NK-92 (cell line): Measurements from ENCODE around the gene CXorf51B.
"Not testable (repeated sequence)": the region's sequence is repeated elsewhere in the genome, so short reads cannot be mapped to it uniquely, and the experiment has no call there.

Experiments
- DNase-seq: peaks from one replicate; lab custom pipeline; 2025; ENCODE audit not compliant: unreplicated experiment; lab: John Stamatoyannopoulos, UW

CXorf51B gene

GRCh38 chrX:146809471-146809870 is at the start of gene CXorf51B:
Gene CXorf51B, plus strand, starts transcription at chrX:146809771. Its CDS starts 21 bp downstream, at chrX:146809792.
- DNase-seq, result not testable (repeated sequence)

- not testable (repeated sequence) for DNase-seq
These were observed 5.1 kb downstream of the CXorf51B start, which contains the start of gene CXorf51A for GRCh38 chrX:146814644-146815043. Gene CXorf51A, minus strand, starts transcription at chrX:146814744. Its CDS starts 21 bp downstream, at chrX:146814723.

- DNase-seq, result no peak
These were observed 22.4 kb downstream of the CXorf51B start for GRCh38 chrX:146831994-146832393.

GRCh38 chrX:146854281-146854680 is 44.7 kb downstream of the CXorf51B start:
- no peak for DNase-seq
